Uterus (tissue), 2 donors: ENCODE measurements around the gene CTCFL.

Experiments
- POLR2A ChIP-seq, 2 donors: fragments of 450-650 bp; IDR thresholded peaks; one replicate each; pipeline ENCODE4 v1.6.1; 2016; ENCODE audit warnings: antibody characterized with exemption in 2 of 2, mild to moderate bottlenecking in 1 of 2, moderate library complexity in 1 of 2
- TF ChIP-seq, protein P1 (sequence below), 4 experiments: fragments of 200-600 bp in 2 of 4; fragments of 450-650 bp in 2 of 4; sonication (generic) in 2 of 4; IDR thresholded peaks; one replicate each; pipeline ENCODE4 v1.5.1; 2016 to 2019; ENCODE audit warnings: antibody characterized with exemption in 4 of 4, mild to moderate bottlenecking in 2 of 4, moderate library complexity in 1 of 4

DNA sequence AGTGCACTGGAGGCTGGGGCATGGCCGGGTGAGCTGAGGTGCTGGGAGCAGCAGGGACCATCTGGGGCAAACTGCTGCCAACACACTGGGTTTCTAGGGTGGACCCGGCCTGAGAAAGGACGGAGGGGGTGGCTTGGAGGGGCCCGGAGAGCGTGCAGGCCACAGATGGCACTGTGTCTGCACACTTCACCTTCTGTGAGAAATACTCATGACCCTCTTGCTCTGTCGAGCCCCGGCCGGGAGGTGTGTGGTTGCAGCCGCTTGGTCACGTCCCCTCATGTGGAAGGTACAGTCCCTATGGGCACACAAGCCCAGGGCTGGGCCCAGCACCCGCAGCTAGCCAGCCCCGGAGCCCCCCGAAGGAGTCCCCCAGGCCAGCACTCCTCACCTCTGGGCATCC, 74.0 kb downstream of the CTCFL start:
- TF ChIP-seq, protein P1, sequence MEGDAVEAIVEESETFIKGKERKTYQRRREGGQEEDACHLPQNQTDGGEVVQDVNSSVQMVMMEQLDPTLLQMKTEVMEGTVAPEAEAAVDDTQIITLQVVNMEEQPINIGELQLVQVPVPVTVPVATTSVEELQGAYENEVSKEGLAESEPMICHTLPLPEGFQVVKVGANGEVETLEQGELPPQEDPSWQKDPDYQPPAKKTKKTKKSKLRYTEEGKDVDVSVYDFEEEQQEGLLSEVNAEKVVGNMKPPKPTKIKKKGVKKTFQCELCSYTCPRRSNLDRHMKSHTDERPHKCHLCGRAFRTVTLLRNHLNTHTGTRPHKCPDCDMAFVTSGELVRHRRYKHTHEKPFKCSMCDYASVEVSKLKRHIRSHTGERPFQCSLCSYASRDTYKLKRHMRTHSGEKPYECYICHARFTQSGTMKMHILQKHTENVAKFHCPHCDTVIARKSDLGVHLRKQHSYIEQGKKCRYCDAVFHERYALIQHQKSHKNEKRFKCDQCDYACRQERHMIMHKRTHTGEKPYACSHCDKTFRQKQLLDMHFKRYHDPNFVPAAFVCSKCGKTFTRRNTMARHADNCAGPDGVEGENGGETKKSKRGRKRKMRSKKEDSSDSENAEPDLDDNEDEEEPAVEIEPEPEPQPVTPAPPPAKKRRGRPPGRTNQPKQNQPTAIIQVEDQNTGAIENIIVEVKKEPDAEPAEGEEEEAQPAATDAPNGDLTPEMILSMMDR (IDR thresholded peaks at IDR 0.05): no peak
- no peak for TF ChIP-seq POLR2A (IDR thresholded peaks at IDR 0.05)
